ENCODE results near the gene ZBTB46.

- no peak for TF ChIP-seq CTCF (IDR thresholded peaks at IDR 0.05; ENCODE audit: low read depth, low read length)
- TF ChIP-seq EZH2phosphoT487 (IDR thresholded peaks at IDR 0.05; ENCODE audit: low read depth): no peak
These were observed 85.6 kb downstream of the ZBTB46 start for GRCh38 chr20:63745424-63745805.
